Brain microvascular endothelial cell (primary cell): ENCODE results near the gene SGIP1.
"Not testable (repeated sequence)": the region's sequence is repeated elsewhere in the genome, so short reads cannot be mapped to it uniquely, and the experiment has no call there.

Experiments used
- DNase-seq: peaks from one replicate; pipeline ENCODE4 v3.0.0-alpha.2; 2020
- H3K27ac ChIP-seq: fragments of 250-450 bp; sonication (Bioruptor Pico); 2 replicates; pipeline ENCODE4 v1.5.1; 2020; ENCODE audit warnings: mild to moderate bottlenecking, moderate library complexity
- H3K27me3 ChIP-seq: fragments of 250-450 bp; sonication (Bioruptor Pico); replicated peaks from 2 replicates; pipeline ENCODE4 v1.5.1; 2020; ENCODE audit warnings: mild to moderate bottlenecking
- H3K36me3 ChIP-seq: fragments of 250-450 bp; sonication (Bioruptor Pico); replicated peaks from 2 replicates; pipeline ENCODE4 v1.5.1; 2020; ENCODE audit warnings: mild to moderate bottlenecking
- H3K4me3 ChIP-seq: 2 replicates; pipeline ENCODE4 v1.5.1; 2011; ENCODE audit warnings: low read depth, mild to moderate bottlenecking, control low read depth, low read length, moderate library complexity
- CTCF ChIP-seq: IDR thresholded peaks from 2 replicates; pipeline ENCODE4 v1.5.1; 2011; ENCODE audit warnings: low read depth, mild to moderate bottlenecking, moderate library complexity, low read length, control low read depth, inconsistent platforms; ENCODE audit errors: missing control alignments
- in situ Hi-C: cut with HindIII; loops from 2 replicates; pipeline ENCODE4 v1.10.0; 2017; ENCODE audit warnings: low sequenced_read_pairs, low pct_ligation_motif_present

Gene SGIP1

GRCh38 chr1:66733348-66734017, 199.5 kb downstream of the SGIP1 start:
- no peak overlapping the region for H3K4me3 ChIP-seq
- in situ Hi-C loops, result no loop called here
- DNase-seq, result peak; percentile 14
- H3K27ac ChIP-seq, result no peak overlapping the region
- no peaks in the 10 kb centered on the region for H3K36me3 ChIP-seq
- TF ChIP-seq CTCF, result no peak
- H3K27me3 ChIP-seq, result no peaks in the 10 kb centered on the region

- H3K4me3 ChIP-seq, H3K27me3 ChIP-seq, H3K36me3 ChIP-seq, H3K27ac ChIP-seq, in situ Hi-C loops, DNase-seq: not testable (repeated sequence)
Measured at GRCh38 chr1:66734531-66734930, 200.6 kb downstream of the SGIP1 start.

- TF ChIP-seq CTCF, result no peak
- no peak for DNase-seq
- in situ Hi-C loops, result no loop called here
- no peak overlapping the region for H3K4me3 ChIP-seq
- H3K27ac ChIP-seq, result no peak overlapping the region
- no peaks in the 10 kb centered on the region for H3K27me3 ChIP-seq
- no peaks in the 10 kb centered on the region for H3K36me3 ChIP-seq
Measured at GRCh38 chr1:66737836-66738235, 203.9 kb downstream of the SGIP1 start.

GRCh38 chr1:66739401-66740157, 205.6 kb downstream of the SGIP1 start:
- Histone ChIP-seq H3K4me3 (no peak overlapping the region), H3K27ac (no peak overlapping the region), H3K27me3 (no peaks in the 10 kb centered on the region), H3K36me3 (no peaks in the 10 kb centered on the region)
- DNase-seq, result no peak
- TF ChIP-seq CTCF, result no peak
- in situ Hi-C loops, result no loop called here

- TF ChIP-seq CTCF, result no peak
- Histone ChIP-seq H3K36me3 (no peaks in the 10 kb centered on the region), H3K4me3 (no peak overlapping the region), H3K27me3 (no peaks in the 10 kb centered on the region), H3K27ac (no peak overlapping the region)
- DNase-seq, result no peak
- in situ Hi-C loops, result no loop called here
Measured at GRCh38 chr1:66745451-66745850, 211.5 kb downstream of the SGIP1 start.

GRCh38 chr1:66747501-66747900, 213.5 kb downstream of the SGIP1 start:
- in situ Hi-C loops, result no loop called here
- H3K4me3 ChIP-seq, result no peak overlapping the region
- no peak overlapping the region for H3K27ac ChIP-seq
- no peaks in the 10 kb centered on the region for H3K36me3 ChIP-seq
- no peak for DNase-seq
- no peaks in the 10 kb centered on the region for H3K27me3 ChIP-seq
- no peak for TF ChIP-seq CTCF
